AG09309 (cell line): ENCODE results near the gene MAP2K5.

Experiments
- DNase-seq: peaks from one replicate; pipeline ENCODE4 v3.0.0-alpha.2; 2010; ENCODE audit warnings: low read depth
- H3K4me3 ChIP-seq: 2 replicates; pipeline ENCODE4 v1.5.1; 2011; ENCODE audit warnings: mild to moderate bottlenecking, low read depth, low read length, moderate library complexity; ENCODE audit not compliant: control insufficient read depth
- TF ChIP-seq, protein P1 (sequence below): IDR thresholded peaks from 2 replicates; pipeline ENCODE4 v1.5.1; 2011; ENCODE audit warnings: mild to moderate bottlenecking, low read depth, low read length, inconsistent platforms; ENCODE audit not compliant: insufficient read depth, control insufficient read depth; ENCODE audit errors: missing control alignments

Gene MAP2K5

DNA sequence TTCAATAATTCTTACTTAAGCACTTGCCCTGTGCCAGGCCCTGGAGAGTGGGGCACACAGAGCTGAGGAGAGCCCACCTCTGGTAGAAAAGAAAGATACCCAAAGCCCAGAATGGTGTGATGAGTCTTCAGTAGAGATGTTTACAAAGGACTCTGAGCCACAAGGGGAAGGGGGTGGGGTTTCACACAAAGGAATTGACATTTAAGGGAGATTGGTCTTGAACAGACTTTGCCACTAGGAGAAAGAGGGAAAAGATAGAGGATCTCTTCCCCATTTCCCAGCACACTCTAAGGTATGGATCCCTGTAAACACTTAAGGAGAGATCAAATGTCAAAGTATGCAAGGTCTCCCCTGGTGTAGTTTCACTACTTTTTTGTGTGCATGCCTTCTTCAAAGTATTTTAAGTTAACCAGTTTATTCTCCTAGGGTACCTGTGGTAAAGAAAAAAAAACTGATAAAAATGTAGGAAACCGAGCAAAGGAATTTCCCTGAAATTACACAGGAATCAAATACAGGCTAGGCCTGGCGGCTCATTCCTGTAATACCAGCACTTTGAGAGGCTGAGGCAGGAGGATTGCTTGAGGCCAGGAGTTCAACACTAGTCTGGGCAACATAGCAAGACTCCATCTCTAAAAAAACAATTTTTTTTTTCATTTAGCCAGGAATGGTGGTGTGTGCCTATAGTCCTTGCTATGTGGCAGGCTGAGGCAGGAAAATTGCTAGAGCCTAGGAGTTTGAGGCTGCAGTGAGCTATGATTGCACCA, 165.2 kb downstream of the MAP2K5 start:
- TF ChIP-seq, protein P1, sequence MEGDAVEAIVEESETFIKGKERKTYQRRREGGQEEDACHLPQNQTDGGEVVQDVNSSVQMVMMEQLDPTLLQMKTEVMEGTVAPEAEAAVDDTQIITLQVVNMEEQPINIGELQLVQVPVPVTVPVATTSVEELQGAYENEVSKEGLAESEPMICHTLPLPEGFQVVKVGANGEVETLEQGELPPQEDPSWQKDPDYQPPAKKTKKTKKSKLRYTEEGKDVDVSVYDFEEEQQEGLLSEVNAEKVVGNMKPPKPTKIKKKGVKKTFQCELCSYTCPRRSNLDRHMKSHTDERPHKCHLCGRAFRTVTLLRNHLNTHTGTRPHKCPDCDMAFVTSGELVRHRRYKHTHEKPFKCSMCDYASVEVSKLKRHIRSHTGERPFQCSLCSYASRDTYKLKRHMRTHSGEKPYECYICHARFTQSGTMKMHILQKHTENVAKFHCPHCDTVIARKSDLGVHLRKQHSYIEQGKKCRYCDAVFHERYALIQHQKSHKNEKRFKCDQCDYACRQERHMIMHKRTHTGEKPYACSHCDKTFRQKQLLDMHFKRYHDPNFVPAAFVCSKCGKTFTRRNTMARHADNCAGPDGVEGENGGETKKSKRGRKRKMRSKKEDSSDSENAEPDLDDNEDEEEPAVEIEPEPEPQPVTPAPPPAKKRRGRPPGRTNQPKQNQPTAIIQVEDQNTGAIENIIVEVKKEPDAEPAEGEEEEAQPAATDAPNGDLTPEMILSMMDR, result no peak
- no peak for DNase-seq
- no peak overlapping the region for H3K4me3 ChIP-seq

DNA sequence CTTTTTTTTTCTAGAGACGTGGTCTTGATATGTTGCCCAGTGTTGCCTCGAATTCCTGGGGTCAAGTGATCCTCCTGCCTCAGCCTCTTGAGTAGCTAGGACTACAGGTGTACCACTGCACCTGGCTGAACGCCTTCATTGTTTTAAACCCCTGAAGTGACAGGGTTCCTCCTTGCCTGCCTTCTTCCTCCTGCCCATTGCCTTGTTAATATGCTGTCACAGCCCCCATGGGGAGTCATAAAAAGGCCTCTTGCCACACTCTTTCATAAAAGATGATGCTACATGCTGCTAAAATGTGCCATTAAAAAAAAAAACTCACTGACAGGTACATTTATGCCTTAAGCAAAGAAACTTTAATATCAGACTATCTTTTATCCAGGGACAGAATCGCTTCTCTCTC, 166.0 kb downstream of the MAP2K5 start:
- TF ChIP-seq, protein P1, result no peak
- DNase-seq, result no peak
- no peak overlapping the region for H3K4me3 ChIP-seq

- TF ChIP-seq, protein P1, result no peak
- DNase-seq, result no peak
- no peak overlapping the region for H3K4me3 ChIP-seq
Observed at GRCh38 chr15:67715170-67715569, 172.7 kb downstream of the MAP2K5 start.

- TF ChIP-seq, protein P1, result no peak
- H3K4me3 ChIP-seq, result no peak overlapping the region
Observed at GRCh38 chr15:67716171-67716570, 173.7 kb downstream of the MAP2K5 start.

GRCh38 chr15:67717776-67718175, 175.3 kb downstream of the MAP2K5 start:
- TF ChIP-seq, protein P1, result no peak
- no peak for DNase-seq

More at GRCh38 chr15:67716171-67716570, 173.7 kb downstream of the MAP2K5 start:
- no peak for DNase-seq

DNA sequence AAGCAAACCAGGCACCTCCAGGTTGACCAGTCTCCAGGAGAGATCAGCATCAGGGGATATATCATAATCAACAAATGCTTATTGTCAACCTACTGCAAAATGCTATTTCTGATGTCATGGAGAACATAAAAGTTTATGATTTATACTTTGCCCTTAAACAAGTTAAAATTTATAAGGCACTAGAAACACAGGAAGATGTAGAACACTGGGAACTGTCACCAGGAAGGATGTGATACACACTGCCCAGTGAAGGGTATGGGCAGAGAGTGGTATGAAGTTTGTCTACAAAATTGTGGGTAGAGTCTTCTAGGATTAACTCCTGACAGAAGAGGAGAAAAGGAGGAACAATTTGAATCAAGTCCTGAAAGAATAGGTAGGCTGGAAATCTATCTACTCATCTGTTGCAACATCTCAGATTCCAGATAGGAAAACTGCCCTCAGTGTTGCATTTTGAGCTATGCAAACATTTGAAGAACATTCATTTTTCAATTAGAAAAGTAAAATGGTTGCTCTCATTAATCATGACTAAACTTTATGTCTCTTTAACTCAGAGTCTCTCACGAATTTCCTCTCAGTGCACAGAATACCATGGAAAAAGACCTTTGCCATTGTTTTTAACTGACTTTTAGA, 176.9 kb downstream of the MAP2K5 start:
- no peak for DNase-seq
- TF ChIP-seq, protein P1, result no peak
- no peak overlapping the region for H3K4me3 ChIP-seq

More at GRCh38 chr15:67717776-67718175, 175.3 kb downstream of the MAP2K5 start:
- no peak overlapping the region for H3K4me3 ChIP-seq
